Thyroid gland (tissue), 4 donors: ENCODE measurements around the gene NCKAP5.

Experiments
- CTCF ChIP-seq, 6 experiments: fragments of 200-600 bp in 3 of 6; fragments of 450-650 bp in 3 of 6; sonication (generic) in 3 of 6; IDR thresholded peaks; one replicate each; pipeline ENCODE4 v1.5.1; 2016 to 2019; ENCODE audit warnings: antibody characterized with exemption in 6 of 6, mild to moderate bottlenecking in 2 of 6, inconsistent platforms in 1 of 6, moderate library complexity in 1 of 6
- POLR2A ChIP-seq, 2 donors: fragments of 450-650 bp; IDR thresholded peaks; one replicate each; pipeline ENCODE4 v1.6.1; 2017; ENCODE audit warnings: antibody characterized with exemption in 2 of 2, mild to moderate bottlenecking in 2 of 2, moderate library complexity in 1 of 2

- TF ChIP-seq POLR2A (IDR thresholded peaks at IDR 0.05) (no peak), CTCF (IDR thresholded peaks at IDR 0.05) (no peak)
Observed at GRCh38 chr2:132999421-132999820, 568.8 kb downstream of the NCKAP5 start.
